NB4 (cell line): Measurements from ENCODE around the gene LGR5.

ENCODE experiments used
- DNase-seq: peaks from one replicate; pipeline ENCODE4 v3.0.0; 2010; ENCODE audit warnings: low read depth
- H3K4me3 ChIP-seq: one replicate; pipeline ENCODE4 v1.5.1; 2011; ENCODE audit warnings: mild to moderate bottlenecking, low read depth, low read length, moderate library complexity
- MYC ChIP-seq: IDR thresholded peaks from 2 replicates; pipeline ENCODE4 v1.6.1; 2011; ENCODE audit warnings: low read depth, low read length
- POLR2A ChIP-seq: IDR thresholded peaks from 2 replicates; pipeline ENCODE4 v1.6.1; 2011; ENCODE audit warnings: mild to moderate bottlenecking; ENCODE audit not compliant: insufficient read length; ENCODE audit errors: extremely low read depth
- TF ChIP-seq, protein P1 (sequence below): IDR thresholded peaks from one replicate; pipeline ENCODE4 v1.5.1; 2012; ENCODE audit warnings: low read depth, low read length
- TF ChIP-seq, protein P2 (sequence below): IDR thresholded peaks from 2 replicates; pipeline ENCODE4 v1.6.1; 2011; ENCODE audit warnings: low read depth, low read length

LGR5 gene

DNA sequence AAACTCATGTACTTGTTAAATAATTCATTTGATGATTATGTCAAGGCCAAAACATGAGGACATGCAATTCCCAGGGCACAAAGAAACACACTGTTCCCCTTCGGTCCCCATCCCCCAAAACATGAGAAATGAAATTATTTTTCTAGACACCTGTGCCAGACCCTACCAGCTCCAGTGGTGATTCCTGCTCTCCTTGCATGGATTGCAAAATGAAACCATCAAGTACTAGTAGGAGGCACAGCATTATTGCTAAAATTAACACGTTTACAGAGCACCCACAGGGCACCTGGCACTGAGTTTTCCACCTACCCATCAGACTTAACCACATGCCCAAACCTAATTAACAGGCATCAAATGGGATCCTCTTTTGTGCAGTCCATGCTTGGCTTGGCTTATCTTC is 147.4 kb downstream of the LGR5 start:
- no peak overlapping the region for H3K4me3 ChIP-seq
- DNase-seq, result no peak
- TF ChIP-seq MYC, result no peak
- TF ChIP-seq, protein P1, sequence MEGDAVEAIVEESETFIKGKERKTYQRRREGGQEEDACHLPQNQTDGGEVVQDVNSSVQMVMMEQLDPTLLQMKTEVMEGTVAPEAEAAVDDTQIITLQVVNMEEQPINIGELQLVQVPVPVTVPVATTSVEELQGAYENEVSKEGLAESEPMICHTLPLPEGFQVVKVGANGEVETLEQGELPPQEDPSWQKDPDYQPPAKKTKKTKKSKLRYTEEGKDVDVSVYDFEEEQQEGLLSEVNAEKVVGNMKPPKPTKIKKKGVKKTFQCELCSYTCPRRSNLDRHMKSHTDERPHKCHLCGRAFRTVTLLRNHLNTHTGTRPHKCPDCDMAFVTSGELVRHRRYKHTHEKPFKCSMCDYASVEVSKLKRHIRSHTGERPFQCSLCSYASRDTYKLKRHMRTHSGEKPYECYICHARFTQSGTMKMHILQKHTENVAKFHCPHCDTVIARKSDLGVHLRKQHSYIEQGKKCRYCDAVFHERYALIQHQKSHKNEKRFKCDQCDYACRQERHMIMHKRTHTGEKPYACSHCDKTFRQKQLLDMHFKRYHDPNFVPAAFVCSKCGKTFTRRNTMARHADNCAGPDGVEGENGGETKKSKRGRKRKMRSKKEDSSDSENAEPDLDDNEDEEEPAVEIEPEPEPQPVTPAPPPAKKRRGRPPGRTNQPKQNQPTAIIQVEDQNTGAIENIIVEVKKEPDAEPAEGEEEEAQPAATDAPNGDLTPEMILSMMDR, result no peak
- TF ChIP-seq POLR2A, result no peak
- TF ChIP-seq, protein P2, sequence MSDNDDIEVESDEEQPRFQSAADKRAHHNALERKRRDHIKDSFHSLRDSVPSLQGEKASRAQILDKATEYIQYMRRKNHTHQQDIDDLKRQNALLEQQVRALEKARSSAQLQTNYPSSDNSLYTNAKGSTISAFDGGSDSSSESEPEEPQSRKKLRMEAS, result no peak

DNA sequence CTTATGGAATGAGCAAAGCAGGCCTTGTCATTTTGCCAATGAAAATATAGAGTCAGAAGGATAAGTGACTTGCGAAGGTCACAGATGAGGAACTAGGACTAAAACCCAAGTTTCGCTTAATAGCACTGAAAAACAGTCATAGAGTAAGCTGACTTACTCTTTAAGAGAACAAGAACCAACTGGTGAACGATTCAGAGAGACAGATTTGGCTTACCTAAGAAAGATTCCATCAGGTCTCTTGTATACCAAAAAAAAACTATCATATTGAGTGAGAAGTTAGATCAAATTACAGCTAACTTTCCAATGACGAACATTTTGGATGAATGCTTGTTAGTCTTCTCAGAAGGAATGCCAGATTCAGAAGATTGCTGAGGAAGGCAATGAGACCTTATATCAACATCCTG is 149.9 kb downstream of the LGR5 start:
- H3K4me3 ChIP-seq, result no peak overlapping the region
- TF ChIP-seq MYC, result no peak
- TF ChIP-seq, protein P1, result no peak
- TF ChIP-seq, protein P2, result no peak
- no peak for DNase-seq

DNA sequence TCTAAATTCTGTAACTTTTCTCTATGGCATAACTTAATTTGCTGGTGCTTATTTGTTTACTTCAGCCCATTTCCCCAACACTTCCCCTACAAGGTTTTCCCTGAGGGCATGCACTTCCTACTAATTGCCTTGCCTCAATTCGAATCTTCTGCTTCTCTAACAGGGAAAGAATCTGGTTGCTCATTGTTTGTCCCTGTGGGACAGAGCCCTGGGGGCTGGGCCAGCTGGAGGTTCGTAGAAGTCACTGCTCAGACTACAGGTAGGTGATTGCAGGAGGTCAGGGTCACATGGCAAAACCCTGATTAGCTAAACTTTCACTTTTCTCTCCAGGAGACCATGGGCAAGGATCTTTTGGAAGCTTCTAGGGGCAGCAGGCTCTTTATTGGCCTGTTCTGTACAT is 152.0 kb downstream of the LGR5 start:
- H3K4me3 ChIP-seq, result no peak overlapping the region
- TF ChIP-seq POLR2A (no peak), MYC (no peak)
- TF ChIP-seq, protein P1, result no peak
- TF ChIP-seq, protein P2, result no peak
- DNase-seq, result no peak

DNA sequence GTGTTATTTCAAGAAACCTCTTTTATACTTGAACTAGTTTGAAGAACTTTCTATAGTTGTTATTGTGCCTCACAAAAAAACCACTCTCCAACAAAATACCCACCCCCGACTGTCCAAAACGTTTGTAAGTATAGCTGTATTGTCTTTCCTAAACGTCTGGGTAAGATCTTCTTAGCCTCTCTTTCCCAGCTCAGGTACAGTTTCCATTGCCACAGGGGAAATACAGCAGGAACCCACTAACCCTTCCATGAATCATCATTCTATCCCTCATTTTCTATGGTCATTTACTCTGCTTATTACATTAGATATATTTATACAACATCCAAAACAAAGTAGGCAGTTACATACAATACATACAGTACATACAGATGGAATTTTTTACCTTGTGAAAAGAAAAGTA is 153.2 kb downstream of the LGR5 start:
- TF ChIP-seq, protein P2, result no peak
- TF ChIP-seq, protein P1, result no peak
- TF ChIP-seq MYC, result no peak
- H3K4me3 ChIP-seq, result no peak overlapping the region
- no peak for DNase-seq

DNA sequence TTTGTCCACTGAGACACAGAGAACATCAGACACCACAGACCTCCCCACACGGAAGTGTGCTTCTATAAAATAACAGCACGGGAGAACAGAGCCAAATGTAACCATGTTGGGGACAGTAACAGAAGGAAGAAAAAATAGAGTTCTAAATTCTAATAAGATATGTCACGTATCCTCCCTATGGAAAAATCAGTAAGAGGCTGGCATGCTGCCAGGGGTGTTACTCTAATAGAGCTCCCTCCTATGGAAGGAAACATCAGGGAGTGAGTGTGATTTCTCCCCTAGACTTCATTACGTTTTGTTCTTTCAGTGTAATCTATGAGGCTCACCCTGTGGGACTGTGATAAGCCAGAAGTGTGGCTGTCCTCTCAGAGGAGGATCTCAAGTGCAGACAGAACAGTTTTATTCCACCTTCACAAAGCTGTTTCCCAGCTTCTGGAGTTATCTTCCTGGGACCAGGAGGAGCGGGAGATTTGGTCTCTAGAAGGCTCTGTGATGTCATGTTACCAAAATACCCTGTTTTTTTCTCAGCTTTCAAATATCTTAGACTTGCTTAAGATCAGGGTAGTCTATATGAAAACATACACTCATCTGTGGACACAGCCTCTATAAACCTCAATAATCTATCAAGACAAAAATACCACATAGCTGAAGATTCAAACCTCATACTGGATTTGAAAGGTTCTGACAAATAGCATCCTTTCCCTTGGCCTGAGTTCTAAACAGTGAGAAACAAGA is 154.8 kb downstream of the LGR5 start:
- no peak overlapping the region for H3K4me3 ChIP-seq
- TF ChIP-seq MYC, result no peak
- TF ChIP-seq, protein P1, result no peak
- TF ChIP-seq POLR2A, result no peak
- TF ChIP-seq, protein P2, result no peak
- DNase-seq, result no peak

DNA sequence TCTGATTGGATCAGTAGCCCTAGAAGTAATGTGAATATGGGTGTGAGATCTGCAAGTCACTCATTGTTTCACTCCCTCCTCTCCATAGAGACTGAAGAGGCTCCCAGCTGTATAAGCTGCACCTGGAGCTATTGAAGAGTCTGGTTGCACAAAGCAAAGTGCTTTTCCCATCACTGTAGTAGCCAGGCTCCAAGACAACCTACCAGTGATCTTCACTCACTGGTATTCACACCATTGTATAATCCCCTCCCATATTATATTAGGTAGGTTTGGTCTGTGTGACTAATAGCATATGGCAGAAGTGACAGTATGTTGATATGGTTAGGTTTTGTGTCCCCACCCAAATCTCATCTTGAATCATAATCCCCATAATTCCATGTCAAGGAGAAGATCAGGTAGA is 159.6 kb downstream of the LGR5 start:
- H3K4me3 ChIP-seq, result no peak overlapping the region
- TF ChIP-seq, protein P1, result no peak
- TF ChIP-seq, protein P2, result no peak
- TF ChIP-seq MYC (no peak), POLR2A (no peak)
- DNase-seq, result no peak
